GM19452 (cell line): ENCODE data around the gene LHFPL6.

ENCODE experiments used
- ATAC-seq: cut with Tn5 transposase; IDR thresholded peaks from one replicate; pipeline ENCODE4 v1.9.1; 2021; ENCODE audit not compliant: unreplicated experiment

Gene LHFPL6

GRCh38 chr13:39417643-39418042 lies 185.3 kb downstream of the LHFPL6 start:
- ATAC-seq: no peak

GRCh38 chr13:39417131-39417530 lies 185.9 kb downstream of the LHFPL6 start:
- ATAC-seq: no peak

- no peak for ATAC-seq
Observed at GRCh38 chr13:39415008-39415802, 187.8 kb downstream of the LHFPL6 start.

- ATAC-seq: no peak
Observed at GRCh38 chr13:39414339-39414738, 188.7 kb downstream of the LHFPL6 start.

- no peak for ATAC-seq
Observed at GRCh38 chr13:39411511-39411910, 191.5 kb downstream of the LHFPL6 start.

GRCh38 chr13:39410964-39411363 lies 192.0 kb downstream of the LHFPL6 start:
- ATAC-seq: no peak

- no peak for ATAC-seq
Observed at GRCh38 chr13:39410096-39410901, 192.7 kb downstream of the LHFPL6 start.

- ATAC-seq: no peak
Observed at GRCh38 chr13:39408512-39408911, 194.5 kb downstream of the LHFPL6 start.

- ATAC-seq: no peak
Observed at GRCh38 chr13:39407786-39408185, 195.2 kb downstream of the LHFPL6 start.

- ATAC-seq: no peak
Observed at GRCh38 chr13:39407138-39407537, 195.9 kb downstream of the LHFPL6 start.

- peak; percentile 70 for ATAC-seq
Observed at GRCh38 chr13:39406688-39407087, 196.3 kb downstream of the LHFPL6 start.

GRCh38 chr13:39405596-39406205 lies 197.3 kb downstream of the LHFPL6 start:
- ATAC-seq: no peak

- ATAC-seq: no peak
Observed at GRCh38 chr13:39405107-39405506, 197.9 kb downstream of the LHFPL6 start.

GRCh38 chr13:39403106-39403505 lies 199.9 kb downstream of the LHFPL6 start:
- ATAC-seq: no peak

GRCh38 chr13:39402221-39402970 lies 200.6 kb downstream of the LHFPL6 start:
- ATAC-seq: no peak

- ATAC-seq: no peak
Observed at GRCh38 chr13:39401756-39402155, 201.2 kb downstream of the LHFPL6 start.

GRCh38 chr13:39401046-39401705 lies 201.8 kb downstream of the LHFPL6 start:
- no peak for ATAC-seq

- ATAC-seq: no peak
Observed at GRCh38 chr13:39399102-39399501, 203.9 kb downstream of the LHFPL6 start.

GRCh38 chr13:39397896-39398265 lies 205.1 kb downstream of the LHFPL6 start:
- no peak for ATAC-seq

GRCh38 chr13:39397226-39397895 lies 205.6 kb downstream of the LHFPL6 start:
- no peak for ATAC-seq
